GM21576 (cell line): ENCODE data around the gene HILPDA.
A peak's percentile ranks its signal among the peaks of the same experiment; 100 is the strongest.
"Not testable (repeated sequence)": the region's sequence is repeated elsewhere in the genome, so short reads cannot be mapped to it uniquely, and the experiment has no call there.

Experiments
- ATAC-seq: cut with Tn5 transposase; IDR thresholded peaks from one replicate; pipeline ENCODE4 v1.9.1; 2021; ENCODE audit warnings: mild to moderate bottlenecking, moderate library complexity; ENCODE audit not compliant: unreplicated experiment

Gene HILPDA

DNA sequence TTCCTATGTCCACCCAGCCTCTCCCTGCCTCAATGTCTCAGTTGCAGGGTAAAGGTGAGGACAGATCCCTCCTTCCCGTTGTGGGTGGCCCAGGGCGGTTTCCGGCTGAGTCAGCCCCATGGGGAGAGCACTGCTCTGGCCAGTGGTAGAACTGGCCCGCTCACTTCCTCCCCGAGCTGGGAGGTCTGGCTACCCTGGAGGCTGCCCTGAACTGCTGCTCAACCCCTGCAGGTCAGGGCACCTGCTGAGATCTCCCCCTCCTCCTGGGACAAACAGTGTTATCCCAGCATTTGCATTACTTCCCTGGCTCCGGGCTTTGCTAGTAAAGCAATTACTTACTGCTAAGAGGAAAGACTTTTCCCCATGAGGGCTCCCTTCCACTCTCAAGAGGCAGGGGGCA lies 24.5 kb upstream of the HILPDA start:
- ATAC-seq: no peak

DNA sequence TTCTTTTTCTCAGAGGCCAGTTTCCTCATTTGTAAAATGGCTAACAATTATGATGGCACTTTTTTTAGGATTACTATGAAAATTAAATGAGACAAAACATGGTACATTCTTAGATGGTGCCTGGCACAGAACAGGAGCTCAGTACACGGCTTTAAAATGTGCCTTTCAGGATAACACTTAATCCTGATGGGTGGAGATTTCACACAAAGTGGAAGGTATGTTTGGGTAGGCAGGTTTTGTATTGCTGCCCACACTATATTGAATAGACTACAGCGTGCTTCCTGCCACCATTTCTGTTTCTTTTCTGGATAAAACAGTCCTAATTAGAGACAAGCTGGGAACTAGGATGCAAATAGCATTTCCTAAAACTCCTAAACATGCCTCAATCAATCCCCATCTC lies 23.9 kb upstream of the HILPDA start:
- ATAC-seq: no peak

DNA sequence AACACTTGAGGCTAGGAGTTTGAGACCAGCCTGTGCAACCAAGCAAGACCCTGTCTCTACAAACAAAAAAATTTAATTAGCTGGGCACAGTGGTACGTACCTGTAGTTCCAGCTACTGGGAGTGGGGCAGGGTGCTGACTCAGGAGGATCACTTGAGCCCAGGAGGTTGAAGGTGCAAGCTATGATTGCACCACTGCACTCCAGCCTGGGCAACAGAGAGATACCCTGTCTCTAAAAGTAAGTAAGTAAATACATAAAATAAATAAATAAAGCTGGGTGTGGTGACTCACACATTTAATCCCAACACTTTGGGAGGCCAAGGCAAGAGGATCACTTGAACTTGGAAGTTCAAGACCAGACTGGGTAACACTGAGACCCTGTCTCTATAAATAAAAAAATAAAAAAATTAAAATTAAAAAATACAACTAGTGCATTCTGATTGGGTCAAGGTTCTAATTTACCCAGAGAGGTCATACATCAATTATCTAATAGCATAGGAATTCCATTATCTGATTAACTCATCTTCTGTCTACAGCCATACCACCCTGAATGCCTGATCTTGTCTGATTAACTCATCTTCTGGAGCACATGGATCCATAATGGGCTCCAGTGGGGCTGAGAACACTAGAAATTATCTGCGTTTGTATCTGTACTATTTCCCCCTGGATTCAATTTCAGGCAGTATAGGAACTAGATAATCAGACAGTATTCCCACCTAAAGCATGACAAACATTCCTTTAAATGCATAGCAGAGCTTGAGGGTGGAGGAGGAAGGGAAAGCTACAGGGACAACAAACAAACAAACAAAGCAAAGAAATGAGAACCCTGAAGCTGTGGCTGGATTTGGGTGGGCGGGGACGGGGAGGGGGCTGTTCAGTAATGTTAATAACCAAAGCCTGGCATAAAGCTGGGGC lies 21.0 kb upstream of the HILPDA start:
- no peak for ATAC-seq

DNA sequence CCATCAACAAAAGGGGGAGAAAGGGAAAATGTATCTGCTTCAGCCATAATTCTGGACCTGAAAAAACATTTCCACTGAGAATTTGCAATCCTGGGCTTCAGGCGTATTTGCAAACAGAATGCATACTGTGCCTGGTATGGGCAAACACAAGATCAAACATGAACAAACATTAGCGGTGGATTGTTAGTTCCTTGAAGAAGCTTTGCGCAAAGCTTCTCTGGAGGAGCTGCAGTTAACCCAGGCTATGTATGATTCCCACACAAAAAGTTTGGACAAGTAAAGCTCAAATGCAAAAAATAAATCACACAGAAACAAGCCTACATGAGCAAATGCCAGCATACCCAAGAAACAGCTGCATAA lies 20.4 kb upstream of the HILPDA start:
- no peak for ATAC-seq

DNA sequence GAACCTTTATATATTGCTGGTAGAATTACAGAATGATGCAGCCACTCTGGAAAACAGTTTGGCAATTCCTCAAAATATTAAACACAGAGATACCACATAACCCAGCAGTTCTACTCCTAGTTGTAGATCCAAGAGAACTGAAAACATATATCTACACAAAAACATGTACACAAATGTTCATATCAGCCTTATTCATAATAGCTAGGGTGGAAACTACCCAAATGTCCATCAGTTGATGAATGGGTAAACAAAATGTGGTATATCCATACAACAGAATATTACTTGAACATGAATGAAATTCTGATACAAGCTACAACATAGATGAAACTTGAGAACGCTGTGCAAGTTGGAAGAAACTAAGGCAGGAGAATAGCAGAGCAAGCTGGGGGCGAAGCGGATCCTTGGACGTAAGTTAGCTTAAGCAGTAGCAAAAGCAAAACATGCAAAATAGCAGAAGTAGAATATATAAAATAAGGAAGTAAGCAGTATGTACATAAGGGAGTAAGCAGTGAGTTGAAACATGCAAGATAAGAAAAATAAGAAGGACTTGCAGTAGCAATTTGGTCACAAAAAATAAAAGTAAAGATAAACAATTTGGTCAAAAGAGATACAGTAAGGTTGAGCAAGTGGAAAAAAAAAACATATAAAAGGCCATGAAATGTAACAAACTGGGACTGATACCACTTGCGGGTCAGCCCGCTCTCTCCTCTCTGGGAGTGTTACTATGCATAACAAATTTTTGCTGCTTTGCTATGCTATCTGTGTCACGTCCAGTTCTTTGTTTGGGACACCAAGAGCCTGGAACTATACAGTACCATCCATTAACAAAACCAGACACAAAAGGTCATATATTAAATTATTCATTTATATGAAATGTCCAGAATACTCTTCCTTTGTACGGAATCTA lies 18.0 kb upstream of the HILPDA start:
- ATAC-seq: peak; percentile 72

DNA sequence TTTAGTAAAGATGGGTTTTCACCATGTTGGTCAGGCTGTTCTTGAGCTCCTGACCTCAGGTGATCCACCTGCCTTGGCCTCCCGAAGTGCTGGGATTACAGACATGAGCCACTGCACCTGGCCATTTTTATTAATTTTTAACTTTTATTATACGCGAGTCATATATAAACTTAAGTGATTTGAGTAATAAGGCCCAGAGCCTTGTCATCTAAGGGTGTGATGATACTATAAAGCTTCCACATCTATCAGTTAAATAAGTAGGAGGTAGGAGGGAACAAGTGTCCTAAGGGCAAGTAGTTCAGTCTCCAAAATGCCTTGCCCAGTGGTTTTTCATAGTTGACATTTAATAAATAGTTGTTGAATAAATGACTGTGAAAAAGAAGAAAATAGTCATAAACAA lies 13.3 kb upstream of the HILPDA start:
- ATAC-seq: no peak

DNA sequence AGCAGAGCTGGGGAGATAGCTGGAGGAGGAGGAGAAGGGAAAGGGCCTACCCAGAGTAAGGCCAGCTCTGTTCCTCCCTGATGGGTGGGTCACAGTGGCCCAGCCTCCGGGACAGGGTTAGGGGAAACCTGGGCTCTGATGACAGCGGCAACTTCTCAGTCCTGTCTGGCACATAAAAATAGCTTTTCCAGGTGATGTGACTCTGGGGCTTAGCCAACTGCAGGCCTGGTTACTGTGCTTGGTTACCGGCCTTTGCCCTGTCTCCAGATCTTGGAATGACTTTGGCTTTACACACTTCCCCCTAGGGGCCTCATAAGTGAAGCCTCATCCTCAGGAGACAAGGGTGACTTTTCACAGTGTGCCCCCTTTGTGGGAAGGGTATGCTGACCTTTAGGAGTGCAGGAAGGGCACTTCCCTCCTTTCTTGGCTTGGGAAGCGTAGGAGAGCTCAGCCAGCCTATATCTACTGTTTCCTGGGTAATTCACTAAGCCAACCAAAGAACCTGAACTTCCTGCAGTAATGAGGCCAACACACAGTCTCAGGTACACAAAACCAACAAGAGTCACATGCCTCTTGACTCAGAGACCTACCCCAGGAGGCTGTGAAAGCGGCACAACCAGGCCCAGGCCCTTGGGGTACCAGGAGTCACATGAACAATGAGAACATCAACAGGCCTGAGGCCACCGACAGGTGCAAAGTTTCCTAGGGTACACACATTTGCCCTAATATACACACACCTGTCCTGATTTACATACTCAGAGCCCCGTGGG lies 11.7 kb upstream of the HILPDA start:
- no peak for ATAC-seq

DNA sequence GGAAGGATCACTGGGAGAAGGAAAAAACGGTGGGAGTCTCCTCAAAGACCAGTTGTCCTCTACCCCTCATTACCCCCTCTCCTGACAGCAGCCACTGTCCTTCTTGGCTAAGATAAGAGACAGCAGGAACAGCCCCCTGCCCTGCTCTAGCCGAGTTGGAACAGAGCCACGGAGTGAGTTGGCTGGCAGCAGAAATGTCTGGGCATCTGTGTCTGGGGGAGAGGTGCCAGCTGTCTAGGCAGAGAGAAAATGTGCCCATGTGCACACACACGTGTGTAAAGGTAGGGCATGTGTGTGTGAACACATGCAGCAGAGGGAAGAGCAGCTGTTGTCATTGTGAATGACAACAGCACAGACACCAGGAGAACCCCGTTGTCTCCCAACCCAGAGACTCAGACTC lies 9.4 kb upstream of the HILPDA start:
- no peak for ATAC-seq

DNA sequence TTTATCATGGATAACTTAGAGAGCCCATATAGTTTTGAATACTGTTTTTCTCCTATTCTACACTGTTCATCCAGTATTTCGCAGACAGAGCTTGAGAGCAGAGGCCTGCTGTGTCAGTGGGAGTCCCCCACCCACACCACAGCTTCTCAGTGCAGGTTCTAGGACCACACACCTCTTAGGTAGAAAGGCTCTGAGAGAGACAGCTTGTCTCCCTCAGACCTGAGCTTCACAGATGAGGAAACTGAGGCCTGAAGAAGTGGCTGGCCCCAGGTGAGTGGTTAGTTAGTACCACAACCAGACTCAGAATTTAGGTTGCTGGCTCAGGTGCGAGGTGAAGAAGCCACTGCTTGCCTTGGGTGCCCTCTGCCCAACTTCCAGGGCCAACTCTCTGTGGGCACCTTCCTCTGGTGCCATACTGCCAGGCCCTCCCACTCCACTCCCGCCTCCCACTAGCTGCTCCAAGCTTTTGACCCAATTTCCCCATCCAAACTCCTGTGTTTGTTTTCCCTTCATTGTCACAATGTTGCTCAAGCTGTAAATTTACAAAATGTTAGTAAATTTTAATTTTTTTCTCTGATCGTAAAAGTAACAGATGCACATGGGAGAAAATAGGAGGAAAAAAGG lies 7.6 kb upstream of the HILPDA start:
- ATAC-seq: no peak

DNA sequence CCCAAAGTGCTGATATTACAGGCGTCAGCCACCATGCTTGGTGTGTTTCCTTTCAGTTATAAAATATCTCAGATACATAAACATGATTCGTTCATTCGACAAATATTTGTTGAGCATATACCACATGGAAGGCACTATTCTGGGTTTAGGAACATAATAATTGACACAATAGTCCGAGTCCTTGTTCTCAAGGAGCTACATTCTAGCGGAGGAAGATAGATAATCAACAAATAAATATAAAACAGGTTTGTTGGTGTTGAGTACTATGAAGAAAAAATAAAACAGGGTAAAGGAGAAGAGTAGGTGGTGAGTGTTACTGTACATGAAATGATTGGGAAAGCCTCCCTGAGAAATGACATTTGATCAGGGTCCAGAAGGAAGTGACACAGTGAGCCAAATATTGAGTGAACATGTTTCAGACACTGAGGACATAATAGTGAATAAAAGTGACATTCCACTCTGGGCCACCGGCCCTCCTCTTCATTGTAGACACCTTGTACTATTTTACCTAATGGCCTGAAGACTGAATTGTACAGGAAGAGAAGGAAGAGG lies 6.9 kb upstream of the HILPDA start:
- no peak for ATAC-seq

DNA sequence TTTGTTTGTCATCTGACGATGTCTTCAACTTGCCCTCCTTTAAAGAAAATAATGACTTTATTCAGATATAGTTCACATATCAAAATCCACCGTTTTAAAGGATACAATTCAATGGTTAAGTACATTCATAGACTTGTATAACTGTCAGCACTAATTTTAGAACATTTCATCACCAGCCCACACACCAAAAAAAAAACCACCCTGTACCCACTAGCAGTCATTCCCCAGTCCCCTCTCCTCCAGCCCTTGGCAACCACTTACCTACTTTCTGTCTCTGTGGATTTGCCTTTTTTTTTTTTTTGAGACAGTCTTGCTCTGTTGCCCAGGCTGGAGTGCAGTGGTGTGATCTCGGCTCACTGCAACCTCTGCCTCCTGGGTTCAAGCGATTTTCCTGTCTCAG lies 5.3 kb upstream of the HILPDA start:
- no peak for ATAC-seq

DNA sequence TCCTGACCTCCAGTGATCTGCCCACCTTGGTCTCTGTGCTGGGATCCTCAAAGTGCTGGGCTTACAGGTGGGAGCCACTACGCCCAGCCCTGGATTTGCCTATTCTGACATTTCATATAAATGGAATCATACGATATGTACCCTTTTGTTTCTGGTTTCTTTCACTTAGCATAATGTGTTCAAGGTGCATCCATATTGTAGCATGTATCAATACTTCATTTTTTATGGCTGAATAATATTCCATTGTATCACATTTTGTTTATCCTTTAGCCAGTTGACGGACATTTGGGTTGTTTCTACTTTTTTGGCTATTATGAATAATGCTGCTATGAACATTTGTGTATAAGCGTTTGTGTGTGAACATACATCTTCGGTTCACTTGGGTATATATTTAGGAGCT lies 4.8 kb upstream of the HILPDA start:
- ATAC-seq: no peak

DNA sequence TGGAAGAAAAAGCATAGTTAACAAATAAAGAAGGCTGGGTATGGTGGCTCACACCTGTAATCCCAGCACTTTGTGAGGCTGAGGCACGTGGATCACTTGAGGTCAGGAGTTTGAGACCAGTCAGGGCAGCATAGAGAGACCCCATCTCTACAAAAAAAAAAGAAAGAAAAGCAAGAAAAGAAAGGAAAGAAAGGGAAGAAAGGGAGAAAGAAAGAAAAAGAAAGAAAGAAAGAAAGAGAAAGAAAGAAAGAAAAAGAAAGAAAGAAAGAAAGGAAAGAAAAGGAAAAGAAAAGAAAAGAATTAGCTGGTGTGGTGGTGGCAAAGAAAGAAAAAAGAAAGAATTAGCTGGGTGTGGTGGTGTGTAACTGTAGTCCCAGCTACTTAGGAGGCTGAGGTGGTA lies 3.1 kb upstream of the HILPDA start:
- no peak for ATAC-seq

DNA sequence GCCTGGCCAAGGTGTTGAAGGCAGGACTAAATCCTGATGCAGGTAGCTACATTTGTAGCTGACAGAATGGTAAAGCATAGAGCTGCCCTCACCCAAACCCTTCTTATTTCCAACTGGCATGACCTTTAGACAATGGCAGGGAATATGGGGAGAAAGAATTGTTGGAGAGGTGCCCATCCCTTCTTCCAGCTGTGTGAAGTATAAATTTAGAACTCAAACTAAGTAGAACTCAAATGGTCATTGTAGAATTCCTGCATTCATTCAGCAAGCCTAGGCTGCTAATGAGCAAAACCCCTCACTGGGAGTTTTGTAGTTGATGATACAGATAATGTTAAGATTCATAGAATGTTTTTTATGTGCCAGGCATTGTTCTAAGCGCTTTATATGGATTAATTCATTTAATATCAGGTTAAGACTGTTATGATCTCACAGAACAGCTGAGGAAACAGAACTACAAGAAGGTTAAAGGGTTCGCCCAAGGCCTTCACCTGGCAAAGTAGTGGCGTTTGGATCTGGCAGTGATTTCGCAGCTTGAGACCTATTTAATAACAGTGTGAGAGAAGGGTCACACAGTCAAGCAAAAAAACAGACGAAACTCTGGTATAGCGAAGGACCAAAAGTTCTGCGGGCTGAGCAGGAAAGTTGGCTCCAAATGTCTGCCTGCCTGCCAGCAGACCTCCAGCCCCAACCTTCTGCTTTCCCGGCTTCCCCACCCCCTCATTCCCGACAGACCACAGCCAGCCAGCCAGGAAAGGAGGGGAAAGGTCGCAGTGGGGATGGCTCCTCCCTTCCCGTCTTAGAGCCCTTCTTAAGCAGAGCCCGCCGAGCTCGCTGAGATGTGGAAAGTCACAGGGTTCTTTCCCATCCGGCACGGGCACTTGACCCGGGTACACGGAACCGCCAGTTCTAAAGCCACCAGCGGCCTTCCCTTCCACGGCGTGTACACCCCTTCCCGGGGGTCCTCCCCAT lies 1.6 kb upstream of the HILPDA start:
- ATAC-seq: no peak

DNA sequence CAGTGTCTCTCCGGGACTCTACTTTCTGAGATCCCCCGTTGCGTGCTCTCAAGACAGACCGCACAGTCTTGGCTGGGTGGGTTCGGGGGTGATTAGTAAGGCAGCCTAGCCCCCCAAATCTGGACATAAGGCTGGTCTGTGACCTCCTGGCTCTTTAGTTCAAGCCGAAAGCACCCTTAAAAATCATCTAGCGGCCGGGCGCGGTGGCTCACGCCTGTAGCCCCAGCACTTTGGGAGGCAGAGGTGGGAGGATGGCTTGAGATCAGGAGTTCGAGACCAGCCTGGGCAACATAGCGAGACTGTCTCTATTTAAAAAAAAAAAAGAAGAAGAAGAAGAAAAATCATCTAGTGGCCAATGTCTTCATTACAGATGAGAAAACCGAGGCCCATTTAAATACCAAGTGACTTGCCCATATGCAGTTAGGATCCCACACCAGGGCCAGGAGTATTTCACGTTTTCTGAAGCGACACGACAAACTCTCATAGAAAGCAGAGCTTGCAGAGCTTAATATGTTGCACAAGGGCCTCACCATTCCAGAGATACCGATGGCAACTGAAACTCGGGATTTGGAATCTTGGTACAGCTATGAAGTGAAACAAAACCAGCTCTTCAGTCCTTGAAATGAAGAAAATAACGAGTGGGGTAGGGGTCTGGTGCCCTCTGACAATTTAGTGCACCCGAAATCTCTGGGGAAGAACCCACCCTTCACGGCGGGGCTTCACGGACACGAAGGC lies 703 bp upstream of the HILPDA start:
- ATAC-seq: no peak

DNA sequence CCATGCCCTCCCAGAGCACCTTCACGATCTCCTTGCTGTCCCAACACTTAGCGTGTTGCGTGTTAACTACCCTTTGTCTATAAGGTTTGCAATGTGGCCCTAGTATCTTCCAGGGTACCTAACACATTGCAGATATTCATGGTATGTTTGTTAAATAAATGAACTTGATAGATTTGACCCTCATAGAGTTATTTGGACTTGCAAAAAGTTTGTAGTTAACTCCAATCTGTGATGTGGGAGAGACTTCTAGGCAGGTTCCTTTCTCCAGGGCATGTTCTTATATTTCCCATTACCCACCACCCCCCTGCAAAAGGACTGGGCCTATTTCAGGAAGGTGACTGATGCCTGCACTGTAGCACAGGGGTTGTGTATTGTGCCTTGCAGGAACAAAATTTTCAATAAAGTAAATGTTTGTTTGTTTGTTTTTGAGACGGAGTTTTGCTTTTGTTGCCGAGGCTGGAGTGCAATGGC lies 612 bp downstream of the HILPDA start:
- ATAC-seq: no peak

DNA sequence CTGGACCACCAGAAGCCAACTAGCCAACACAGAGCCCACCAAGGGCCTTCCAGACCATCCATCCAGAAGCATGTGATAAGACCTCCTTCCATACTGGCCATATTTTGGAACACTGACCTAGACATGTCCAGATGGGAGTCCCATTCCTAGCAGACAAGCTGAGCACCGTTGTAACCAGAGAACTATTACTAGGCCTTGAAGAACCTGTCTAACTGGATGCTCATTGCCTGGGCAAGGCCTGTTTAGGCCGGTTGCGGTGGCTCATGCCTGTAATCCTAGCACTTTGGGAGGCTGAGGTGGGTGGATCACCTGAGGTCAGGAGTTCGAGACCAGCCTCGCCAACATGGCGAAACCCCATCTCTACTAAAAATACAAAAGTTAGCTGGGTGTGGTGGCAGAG lies 1.7 kb downstream of the HILPDA start:
- not testable (repeated sequence) for ATAC-seq

DNA sequence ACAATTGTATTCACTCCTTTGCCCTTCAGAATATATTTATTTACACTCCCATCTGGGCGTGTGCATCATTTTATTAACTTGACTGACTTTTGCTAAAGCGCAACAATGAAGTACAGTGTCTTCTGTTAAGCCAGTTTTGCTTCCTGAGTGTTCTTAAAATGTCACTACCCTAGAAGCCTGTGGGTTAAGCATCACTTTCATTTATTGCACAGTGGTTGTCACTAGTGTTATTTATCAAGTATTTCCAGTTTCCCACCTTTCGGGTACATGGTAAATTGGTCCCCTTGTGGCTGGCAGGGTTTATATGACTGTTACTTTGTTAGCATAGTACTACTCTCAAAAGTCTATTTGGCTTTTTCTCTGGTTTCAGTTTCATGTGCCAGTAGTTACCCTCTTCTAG lies 3.3 kb downstream of the HILPDA start:
- ATAC-seq: no peak
